DMS 273 treated with DMSO at 0.1 percent for 48 hours (cell line): ENCODE results near the gene TMEM186.
"Not testable (repeated sequence)": the region's sequence is repeated elsewhere in the genome, so short reads cannot be mapped to it uniquely, and the experiment has no call there.

Experiments used
- DNase-seq: peaks from one replicate; lab custom pipeline; 2025; lab: John Stamatoyannopoulos, UW

TMEM186 gene

DNA sequence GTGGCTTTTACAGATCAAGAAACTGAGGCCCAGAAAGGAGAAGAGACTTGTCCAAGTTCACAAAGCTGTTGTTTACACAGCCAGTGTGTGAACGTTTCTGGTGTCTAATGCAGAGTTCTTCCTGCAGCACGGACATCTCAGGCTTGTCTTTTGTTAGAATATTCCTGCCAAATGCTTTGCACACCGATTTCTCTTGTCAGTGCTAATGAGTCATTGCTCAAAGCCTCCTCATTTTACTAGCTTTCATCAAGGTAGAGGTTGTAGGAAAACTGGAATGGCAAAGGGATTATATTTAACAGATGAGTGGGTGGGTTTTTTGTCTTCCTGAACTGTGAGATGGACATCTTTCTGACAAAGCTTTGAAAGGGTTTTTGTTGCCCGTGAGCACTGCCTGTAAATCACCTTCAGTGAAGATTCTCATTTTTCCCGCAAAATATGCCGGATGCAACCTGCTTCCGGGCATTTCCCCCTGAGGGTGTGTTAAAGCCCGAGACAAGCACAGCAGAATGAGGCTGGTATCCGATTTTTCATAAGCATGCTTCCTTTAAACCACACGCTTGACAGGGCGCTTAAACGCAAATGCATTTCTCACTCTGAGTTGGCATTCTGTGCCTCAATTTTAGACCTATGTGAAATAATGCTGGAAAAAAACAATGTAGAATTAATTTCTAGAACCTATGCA lies 14.9 kb upstream of the TMEM186 start:
- no peak for DNase-seq

GRCh38 chr16:8808613-8809353 lies 11.3 kb upstream of the TMEM186 start:
- DNase-seq, result no peak

DNA sequence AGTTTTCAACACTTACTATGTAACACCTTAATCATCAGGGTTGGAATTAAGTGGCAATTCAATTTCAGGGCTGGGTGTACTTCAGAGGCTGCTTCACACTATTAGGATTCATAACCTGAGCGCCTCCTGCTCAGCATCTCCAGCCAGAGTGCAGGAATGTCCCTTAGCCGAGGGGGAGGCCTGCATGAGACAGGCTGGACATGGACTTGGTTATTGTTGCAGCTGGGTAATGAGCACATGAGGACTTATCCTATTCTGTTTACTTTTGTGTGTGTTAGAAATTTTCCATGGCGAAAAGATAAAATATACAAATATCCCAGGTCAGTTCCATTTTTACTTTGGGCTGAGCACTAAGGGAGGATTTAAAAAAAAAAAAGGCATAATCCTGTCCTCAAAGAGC lies 10.6 kb upstream of the TMEM186 start:
- no peak for DNase-seq

DNA sequence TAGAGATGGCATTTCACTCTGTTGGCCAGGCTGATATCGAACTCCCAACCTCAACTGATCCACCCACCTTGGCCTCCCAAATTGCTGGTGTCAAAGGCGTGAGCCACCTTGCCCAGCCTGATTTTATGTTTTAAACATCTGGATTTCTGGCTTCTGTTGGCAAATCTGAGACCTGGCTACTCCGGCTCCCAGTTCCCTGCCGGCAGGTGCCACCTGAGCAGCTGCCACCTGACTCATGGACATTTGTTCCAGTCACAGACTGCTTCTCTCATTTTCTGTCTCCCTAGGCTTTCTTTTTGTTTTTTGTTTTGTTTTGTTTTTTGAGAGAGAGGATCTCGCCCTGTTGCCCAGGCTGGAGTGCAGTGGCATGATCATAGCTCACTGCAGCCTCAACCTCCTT lies 9.8 kb upstream of the TMEM186 start:
- DNase-seq, result no peak

GRCh38 chr16:8806272-8806983 lies 9.0 kb upstream of the TMEM186 start:
- no peak for DNase-seq

DNA sequence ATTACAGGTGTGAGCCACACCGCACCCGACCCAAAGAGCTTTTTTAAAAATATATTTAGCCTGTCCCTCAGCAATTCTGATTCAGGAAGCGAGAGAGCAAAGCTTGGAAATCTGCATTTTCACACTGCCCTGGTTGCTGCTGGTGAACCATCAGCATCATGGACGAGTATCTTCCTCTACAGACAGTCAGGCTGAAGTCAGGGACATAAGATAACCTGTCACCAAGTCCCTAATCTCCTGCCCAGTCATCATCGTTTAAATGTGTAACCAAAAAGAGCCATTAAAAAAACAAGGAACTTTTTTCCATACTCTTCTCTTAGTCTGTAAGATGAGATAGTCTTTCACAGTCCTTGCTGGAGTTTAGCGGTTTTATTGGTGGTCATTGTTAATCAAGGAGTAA lies 6.9 kb upstream of the TMEM186 start:
- DNase-seq, result no peak

DNA sequence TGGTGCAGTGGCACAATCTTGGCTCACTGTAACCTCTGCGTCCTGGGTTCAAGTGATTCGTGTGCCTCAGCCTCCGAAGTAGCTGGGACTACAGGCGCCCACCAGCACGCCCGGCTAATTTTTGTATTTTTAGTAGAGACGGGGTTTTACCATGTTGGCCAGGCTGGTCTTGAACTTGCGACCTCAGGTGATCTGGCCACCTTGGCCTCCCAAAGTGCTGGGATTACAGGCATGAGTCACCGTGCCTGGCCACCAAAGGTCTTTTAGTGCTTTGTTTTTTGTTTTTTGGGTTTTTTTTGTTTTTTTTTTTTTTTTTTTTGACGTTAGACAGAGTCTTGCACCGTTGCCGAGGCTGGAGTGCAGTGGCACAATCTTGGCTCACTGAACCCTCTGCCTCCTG lies 6.3 kb upstream of the TMEM186 start:
- DNase-seq, result not testable (repeated sequence)

DNA sequence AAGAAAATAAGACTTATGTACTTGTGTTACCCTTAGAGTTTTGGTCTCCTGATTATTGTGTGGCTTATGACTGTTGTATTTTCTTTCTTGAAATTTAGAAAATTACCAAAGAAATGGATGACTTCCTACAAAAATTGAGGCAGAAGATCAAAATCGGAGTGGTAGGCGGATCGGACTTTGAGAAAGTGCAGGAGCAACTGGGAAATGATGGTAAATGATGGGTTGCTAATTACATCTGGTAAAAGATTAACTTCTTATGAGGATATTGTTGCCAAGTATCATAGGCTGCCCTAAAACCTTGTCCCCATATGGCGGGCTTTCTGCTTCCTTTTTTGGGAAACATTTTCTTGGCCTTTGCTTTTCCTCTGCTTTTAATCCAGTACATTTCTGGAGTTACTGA lies 4.3 kb upstream of the TMEM186 start:
- DNase-seq, result no peak

GRCh38 chr16:8798535-8799157 lies 1.2 kb upstream of the TMEM186 start:
- DNase-seq, result no peak

DNA sequence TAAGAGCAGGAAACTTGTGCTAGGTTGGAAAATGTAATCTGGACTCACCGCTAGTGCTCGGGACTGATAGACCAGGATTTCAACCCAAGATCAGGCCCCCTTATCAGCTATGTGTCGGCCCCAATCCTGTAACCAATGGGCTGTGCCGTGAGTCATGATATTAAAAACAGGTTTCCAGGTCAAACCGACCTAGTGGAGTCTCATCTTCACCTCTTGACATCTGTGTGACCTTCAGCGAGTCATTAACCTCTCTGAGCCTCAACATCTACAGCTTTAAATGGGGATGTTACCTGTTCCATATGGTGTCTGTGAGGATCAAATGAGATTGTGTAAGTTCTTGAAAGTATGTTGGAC lies 712 bp upstream of the TMEM186 start:
- DNase-seq, result no peak

- DNase-seq, result no peak
Measured at GRCh38 chr16:8796469-8797363, 723 bp downstream of the TMEM186 start.

GRCh38 chr16:8795818-8796217 lies 1.6 kb downstream of the TMEM186 start:
- no peak for DNase-seq

DNA sequence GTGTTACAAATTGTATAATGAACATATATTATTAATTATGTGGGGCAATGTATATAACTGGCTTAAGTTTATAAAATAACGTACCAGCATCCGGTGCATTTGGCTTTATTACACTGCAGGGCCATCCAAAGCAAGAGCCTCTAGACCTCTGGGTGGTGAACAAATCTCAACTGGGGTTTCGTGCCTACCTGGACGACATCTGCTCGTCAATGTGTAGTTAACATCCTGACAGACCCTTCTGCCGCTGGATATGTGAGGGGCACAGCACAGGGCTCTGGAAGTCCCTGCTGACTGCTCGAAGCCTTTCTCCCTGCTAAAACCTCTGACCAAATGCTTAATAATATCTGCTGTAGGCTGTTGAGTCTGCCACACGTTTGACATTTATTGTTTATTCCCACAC lies 2.3 kb downstream of the TMEM186 start:
- no peak for DNase-seq

DNA sequence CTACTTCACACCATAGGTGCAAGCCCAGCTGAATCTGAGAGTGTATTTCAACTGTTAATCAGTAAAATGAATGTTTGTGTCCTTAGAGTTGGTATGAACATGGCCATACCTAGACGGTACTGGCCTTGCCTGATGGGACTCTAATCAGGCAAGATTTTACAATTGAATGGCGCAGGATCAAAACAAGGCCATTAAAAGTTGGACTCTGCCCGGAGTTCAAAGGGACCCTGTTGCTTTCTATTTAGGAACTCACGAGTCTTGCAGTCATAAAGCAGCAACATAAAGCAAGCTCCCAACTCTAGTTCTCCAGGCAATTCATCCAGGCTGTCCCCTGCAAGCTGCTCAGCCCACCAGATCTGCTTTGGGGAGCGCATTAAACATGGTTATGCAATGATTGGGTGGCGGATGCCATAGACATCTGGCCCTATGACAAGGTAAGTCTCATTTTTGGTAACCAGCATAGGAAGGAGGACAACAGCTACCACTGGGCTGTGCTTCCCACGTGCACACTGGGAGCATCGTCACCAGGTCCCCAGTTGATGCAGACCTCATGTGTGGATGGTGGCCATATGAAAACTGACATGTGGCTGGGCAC lies 8.8 kb downstream of the TMEM186 start:
- DNase-seq, result no peak

- DNase-seq, result not testable (repeated sequence)
Measured at GRCh38 chr16:8786316-8786715, 11.1 kb downstream of the TMEM186 start.

DNA sequence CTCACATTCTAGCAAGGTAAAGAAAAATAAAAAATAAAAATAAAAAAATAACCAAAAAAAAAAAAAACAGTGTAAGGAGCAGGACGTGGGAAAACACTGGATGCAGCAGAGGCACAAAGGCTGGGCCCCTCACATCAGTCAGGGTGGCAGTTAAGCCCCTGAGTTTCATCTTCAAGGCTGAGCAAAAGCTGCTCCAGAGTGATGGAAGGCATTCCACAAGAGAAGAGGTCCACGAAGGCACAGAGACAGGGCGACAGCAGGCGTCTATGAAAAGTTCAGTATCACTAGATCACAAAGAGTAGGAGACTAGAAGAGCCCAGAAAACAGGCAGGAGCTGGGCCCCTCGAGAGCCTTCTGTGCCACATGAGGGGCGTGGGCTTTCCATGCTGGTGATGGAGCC lies 12.0 kb downstream of the TMEM186 start:
- no peak for DNase-seq

- DNase-seq, result no peak
Measured at GRCh38 chr16:8782673-8783072, 14.8 kb downstream of the TMEM186 start.

- DNase-seq, result no peak
Measured at GRCh38 chr16:8781797-8782196, 15.6 kb downstream of the TMEM186 start.

DNA sequence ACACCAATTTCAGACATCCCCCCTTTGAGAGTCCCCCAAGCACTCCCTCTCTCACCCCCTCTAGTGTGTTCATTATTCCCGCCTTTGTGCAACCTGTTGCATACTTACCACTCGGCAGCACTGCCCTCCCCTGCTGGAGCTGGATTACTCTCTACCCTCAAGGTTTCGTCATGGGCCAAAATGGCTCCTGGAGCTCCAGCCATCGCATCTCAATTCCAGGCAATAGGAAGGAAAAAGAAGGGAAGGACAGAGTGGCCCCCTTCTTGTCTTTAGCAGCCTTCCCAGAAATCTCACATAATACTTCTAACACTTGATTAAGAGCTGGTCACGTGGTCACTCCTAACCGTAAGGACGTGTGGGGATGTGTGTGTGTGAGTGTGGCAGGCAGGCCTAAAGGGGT lies 20.2 kb downstream of the TMEM186 start:
- DNase-seq, result no peak

DNA sequence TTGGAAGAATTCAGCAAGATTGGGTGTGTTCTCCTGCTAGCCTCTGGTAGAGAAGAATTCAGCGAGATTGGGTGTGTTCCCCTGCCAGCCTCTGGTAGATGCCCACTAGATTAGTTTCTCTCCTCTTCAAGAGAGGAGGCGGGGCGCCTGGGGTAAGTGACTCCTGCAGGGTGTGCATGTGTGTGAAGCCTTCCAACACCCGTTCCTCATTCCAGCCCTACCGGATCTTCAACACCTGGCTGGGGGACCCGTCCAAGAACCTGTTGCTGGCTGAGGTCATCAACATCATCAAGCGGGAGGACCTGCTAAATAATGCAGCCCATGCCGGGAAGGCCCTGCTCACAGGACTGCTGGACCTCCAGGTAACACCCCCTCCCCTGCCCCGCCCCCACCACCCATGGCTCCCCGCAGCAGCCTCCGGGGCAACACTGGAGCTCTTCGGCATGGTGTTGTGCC lies 21.3 kb downstream of the TMEM186 start:
- DNase-seq, result no peak

DNA sequence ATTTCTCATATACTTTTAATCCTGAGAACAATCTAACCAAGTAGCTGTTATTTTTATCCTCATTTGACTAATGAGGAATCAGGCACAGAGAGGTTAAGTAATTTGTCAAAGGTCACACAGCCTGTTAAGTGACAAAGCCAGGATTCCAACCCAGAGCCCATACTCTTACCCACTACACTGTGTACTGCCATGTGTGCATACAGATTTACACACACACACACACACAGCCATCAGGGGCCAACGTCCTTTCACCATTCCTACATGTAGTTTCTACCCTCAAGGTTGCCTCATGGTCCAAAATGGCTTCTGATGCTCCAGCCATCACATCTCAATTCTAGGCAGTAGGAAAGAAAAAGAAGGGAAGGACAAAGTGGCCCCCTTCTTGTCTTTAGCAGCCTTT lies 22.1 kb downstream of the TMEM186 start:
- no peak for DNase-seq
